OCI-LY7 (cell line): ENCODE measurements around the gene APCDD1L. TPM values are rescaled to one million over a fixed set of nuclear protein-coding genes. Genes with fewer than 3 reads are reported as not detected.

ENCODE experiments used
- BruUV-seq: library from RNA; stranded (reverse); fragments of 400-500 nt; replicated peaks from 2 replicates; lab custom pipeline; 2021; lab: Mats Ljungman, UMichigan
- CTCF ChIA-PET: fragments of 300-600 bp; sonication (Branson Sonifier 250); formaldehyde crosslinking; loops from one replicate; lab custom pipeline; 2022; ENCODE audit warnings: antibody characterized with exemption; ENCODE audit not compliant: unreplicated experiment; lab: Charles Lee
- POLR2A ChIA-PET: fragments of 300-600 bp; sonication (Branson Sonifier 250); formaldehyde crosslinking; loops from one replicate; lab custom pipeline; 2022; ENCODE audit warnings: antibody characterized with exemption; lab: Charles Lee
- DNase-seq: peaks from one replicate; pipeline ENCODE4 v3.0.0-alpha.2; 2015; ENCODE audit warnings: low spot score
- H2AFZ ChIP-seq: fragments of 200-600 bp; sonication (generic), shearing (Covaris generic); 2 replicates; pipeline ENCODE4 v1.6.1; 2014; ENCODE audit warnings: mild to moderate bottlenecking, antibody characterized with exemption, low read length, moderate library complexity
- H3K27ac ChIP-seq: fragments of 200-600 bp; sonication (generic); 2 replicates; pipeline ENCODE4 v1.5.1; 2014; ENCODE audit warnings: mixed run types, low read depth, mild to moderate bottlenecking, moderate library complexity, low read length, inconsistent platforms; ENCODE audit not compliant: poor library complexity, severe bottlenecking
- H3K36me3 ChIP-seq: fragments of 200-600 bp; sonication (generic); 2 replicates; pipeline ENCODE4 v1.6.1; 2014; ENCODE audit warnings: mild to moderate bottlenecking, antibody characterized with exemption, low read length, moderate library complexity, mixed read lengths; ENCODE audit not compliant: insufficient read depth
- H3K4me1 ChIP-seq: fragments of 200-600 bp; sonication (generic); 2 replicates; pipeline ENCODE4 v1.5.1; 2014; ENCODE audit warnings: mild to moderate bottlenecking, low read length; ENCODE audit not compliant: insufficient read depth, poor library complexity, severe bottlenecking
- H3K4me2 ChIP-seq: fragments of 200-600 bp; sonication (generic); 2 replicates; pipeline ENCODE4 v1.6.1; 2014; ENCODE audit warnings: mild to moderate bottlenecking, low read length
- H3K4me3 ChIP-seq: fragments of 200-600 bp; sonication (generic); 2 replicates; pipeline ENCODE4 v1.5.1; 2014; ENCODE audit warnings: mild to moderate bottlenecking, low read depth, low read length; ENCODE audit not compliant: poor library complexity, severe bottlenecking
- H3K79me2 ChIP-seq: fragments of 200-600 bp; sonication (generic); 2 replicates; pipeline ENCODE4 v1.6.1; 2016; ENCODE audit warnings: low read depth, mild to moderate bottlenecking, low read length, moderate library complexity, mixed read lengths; ENCODE audit not compliant: insufficient read depth
- H3K9me2 ChIP-seq: fragments of 200-600 bp; sonication (generic); 2 replicates; pipeline ENCODE4 v1.6.1; 2016; ENCODE audit warnings: mild to moderate bottlenecking, low read length, mixed read lengths; ENCODE audit not compliant: insufficient read depth
- H3K9me3 ChIP-seq: fragments of 200-600 bp; sonication (generic); 2 replicates; pipeline ENCODE4 v1.6.1; 2014; ENCODE audit warnings: mild to moderate bottlenecking, mixed run types, low read length, mixed read lengths
- H4K20me1 ChIP-seq: fragments of 200-600 bp; sonication (generic); 2 replicates; pipeline ENCODE4 v1.6.1; 2014; ENCODE audit warnings: mild to moderate bottlenecking, antibody characterized with exemption, low read length, moderate library complexity, mixed read lengths; ENCODE audit not compliant: insufficient read depth
- EZH2phosphoT487 ChIP-seq: fragments of 200-600 bp; sonication (generic); IDR thresholded peaks from 2 replicates; pipeline ENCODE4 v1.6.1; 2018; ENCODE audit warnings: low read depth, borderline replicate concordance, mild to moderate bottlenecking, mixed run types, antibody characterized with exemption, low read length, moderate library complexity, mixed read lengths
- intact Hi-C: fragments of 100-400 bp; cut with micrococcal nuclease; formaldehyde crosslinking; loops from one replicate; pipeline ENCODE4 v1.10.0; 2022; ENCODE audit not compliant: unreplicated experiment
- total RNA-seq, 2 experiments: library from RNA; depleted of rRNA in 1 of 2; stranded (reverse); fragments of >200 nt in 1 of 2; shearing (Covaris generic) in 1 of 2; gene quantifications; 2 replicates each; pipeline ENCODE4 v1.2.3, GENCODE V29; 2014 to 2022
- TF ChIP-seq, protein P1 (sequence below): fragments of 200-600 bp; sonication (generic); conservative IDR thresholded peaks from 2 replicates; pipeline ENCODE4 v1.5.1; 2014; ENCODE audit warnings: mild to moderate bottlenecking, antibody characterized with exemption, low read length, moderate library complexity, mixed read lengths

The APCDD1L gene
- total RNA-seq, 2 experiments from 2014 or later, result not detected

DNA sequence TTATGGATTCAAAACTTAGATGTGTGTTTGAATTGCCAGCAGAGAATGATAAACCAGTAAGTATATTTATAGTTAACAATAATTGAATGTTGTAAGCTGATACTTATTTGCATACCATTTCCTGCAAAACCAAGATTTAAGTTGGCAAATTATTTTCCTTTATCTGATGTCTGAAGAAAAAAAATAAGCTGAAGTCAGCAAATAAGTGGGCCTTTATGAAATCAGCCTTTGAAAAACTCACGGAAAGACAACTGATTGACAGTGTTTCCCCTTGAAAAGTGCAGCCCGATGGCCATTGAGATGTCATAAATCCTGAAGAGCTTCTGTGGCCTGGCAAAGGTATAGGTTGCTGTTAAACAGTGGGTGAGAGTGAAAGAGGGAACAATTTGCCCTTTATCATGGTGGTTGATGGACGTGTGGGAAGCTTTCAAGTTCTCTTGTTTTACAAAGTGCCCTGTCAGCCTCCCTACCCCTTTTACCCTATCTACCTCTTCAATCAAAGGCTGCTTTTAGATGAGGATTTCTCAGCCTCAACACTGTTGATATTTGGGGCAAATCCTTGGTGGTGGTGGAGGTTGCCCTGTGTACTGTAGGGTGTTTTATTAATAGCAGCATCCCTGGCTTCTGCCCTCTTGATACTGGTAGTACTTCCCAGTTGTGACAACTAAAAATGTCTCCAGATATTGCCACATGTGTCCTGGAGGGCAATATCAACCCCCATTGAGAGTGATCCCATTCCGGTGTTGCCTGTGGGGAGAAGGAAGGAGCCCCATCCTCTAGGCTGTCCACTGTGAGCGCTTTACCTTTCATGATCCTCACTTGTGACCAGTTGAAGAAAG is 76.0 kb downstream of the APCDD1L start:
- no TSS peak for BruUV-seq
- Histone ChIP-seq H2AFZ (no peak overlapping the region), H3K36me3 (peaks cover 99% of the 10 kb centered on the region), H3K4me1 (peaks cover 10% of the 10 kb centered on the region), H3K4me3 (no peak overlapping the region), H4K20me1 (no peaks in the 10 kb centered on the region), H3K79me2 (peaks cover 44% of the 10 kb centered on the region), H3K27ac (no peak overlapping the region), H3K9me2 (no peaks in the 10 kb centered on the region), H3K4me2 (no peak overlapping the region), H3K9me3 (no peaks in the 10 kb centered on the region)
- ChIA-PET CTCF (no interaction called here), POLR2A (no interaction called here)
- no peak for DNase-seq
- TF ChIP-seq, protein P1, sequence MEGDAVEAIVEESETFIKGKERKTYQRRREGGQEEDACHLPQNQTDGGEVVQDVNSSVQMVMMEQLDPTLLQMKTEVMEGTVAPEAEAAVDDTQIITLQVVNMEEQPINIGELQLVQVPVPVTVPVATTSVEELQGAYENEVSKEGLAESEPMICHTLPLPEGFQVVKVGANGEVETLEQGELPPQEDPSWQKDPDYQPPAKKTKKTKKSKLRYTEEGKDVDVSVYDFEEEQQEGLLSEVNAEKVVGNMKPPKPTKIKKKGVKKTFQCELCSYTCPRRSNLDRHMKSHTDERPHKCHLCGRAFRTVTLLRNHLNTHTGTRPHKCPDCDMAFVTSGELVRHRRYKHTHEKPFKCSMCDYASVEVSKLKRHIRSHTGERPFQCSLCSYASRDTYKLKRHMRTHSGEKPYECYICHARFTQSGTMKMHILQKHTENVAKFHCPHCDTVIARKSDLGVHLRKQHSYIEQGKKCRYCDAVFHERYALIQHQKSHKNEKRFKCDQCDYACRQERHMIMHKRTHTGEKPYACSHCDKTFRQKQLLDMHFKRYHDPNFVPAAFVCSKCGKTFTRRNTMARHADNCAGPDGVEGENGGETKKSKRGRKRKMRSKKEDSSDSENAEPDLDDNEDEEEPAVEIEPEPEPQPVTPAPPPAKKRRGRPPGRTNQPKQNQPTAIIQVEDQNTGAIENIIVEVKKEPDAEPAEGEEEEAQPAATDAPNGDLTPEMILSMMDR, result no peak
- TF ChIP-seq EZH2phosphoT487, result no peak
- intact Hi-C loops, result no loop called here

GRCh38 chr20:58436868-58437645 is 78.1 kb downstream of the APCDD1L start:
- Histone ChIP-seq H3K9me2 (no peaks in the 10 kb centered on the region), H3K36me3 (peaks cover 95% of the 10 kb centered on the region), H3K9me3 (no peaks in the 10 kb centered on the region), H3K27ac (no peak overlapping the region), H3K4me2 (no peak overlapping the region), H2AFZ (no peak overlapping the region), H3K79me2 (peaks cover 61% of the 10 kb centered on the region), H3K4me3 (no peak overlapping the region), H3K4me1 (peaks cover 10% of the 10 kb centered on the region), H4K20me1 (no peaks in the 10 kb centered on the region)
- BruUV-seq, result no TSS peak
- intact Hi-C loops, result no loop called here
- no peak for DNase-seq
- ChIA-PET POLR2A (interaction anchor here (0.5 kb wide), 2 partner anchors 15 to 102 kb away, joined by 3 to 5 read pairs; no protein-coding TSS in a partner anchor), CTCF (interaction anchor here (0.6 kb wide), 1 partner anchor 189 kb away, joined by 3 read pairs; no protein-coding TSS in a partner anchor)
- no peak for TF ChIP-seq EZH2phosphoT487
- TF ChIP-seq, protein P1, result no peak
